HG03520 (cell line): ENCODE results near the gene CDC42BPG.
A peak's percentile ranks its signal among the peaks of the same experiment; 100 is the strongest.

ENCODE experiments used
- ATAC-seq: cut with Tn5 transposase; IDR thresholded peaks from one replicate; pipeline ENCODE4 v1.9.1; 2021; ENCODE audit warnings: mild to moderate bottlenecking, moderate library complexity; ENCODE audit not compliant: unreplicated experiment

The CDC42BPG gene

DNA sequence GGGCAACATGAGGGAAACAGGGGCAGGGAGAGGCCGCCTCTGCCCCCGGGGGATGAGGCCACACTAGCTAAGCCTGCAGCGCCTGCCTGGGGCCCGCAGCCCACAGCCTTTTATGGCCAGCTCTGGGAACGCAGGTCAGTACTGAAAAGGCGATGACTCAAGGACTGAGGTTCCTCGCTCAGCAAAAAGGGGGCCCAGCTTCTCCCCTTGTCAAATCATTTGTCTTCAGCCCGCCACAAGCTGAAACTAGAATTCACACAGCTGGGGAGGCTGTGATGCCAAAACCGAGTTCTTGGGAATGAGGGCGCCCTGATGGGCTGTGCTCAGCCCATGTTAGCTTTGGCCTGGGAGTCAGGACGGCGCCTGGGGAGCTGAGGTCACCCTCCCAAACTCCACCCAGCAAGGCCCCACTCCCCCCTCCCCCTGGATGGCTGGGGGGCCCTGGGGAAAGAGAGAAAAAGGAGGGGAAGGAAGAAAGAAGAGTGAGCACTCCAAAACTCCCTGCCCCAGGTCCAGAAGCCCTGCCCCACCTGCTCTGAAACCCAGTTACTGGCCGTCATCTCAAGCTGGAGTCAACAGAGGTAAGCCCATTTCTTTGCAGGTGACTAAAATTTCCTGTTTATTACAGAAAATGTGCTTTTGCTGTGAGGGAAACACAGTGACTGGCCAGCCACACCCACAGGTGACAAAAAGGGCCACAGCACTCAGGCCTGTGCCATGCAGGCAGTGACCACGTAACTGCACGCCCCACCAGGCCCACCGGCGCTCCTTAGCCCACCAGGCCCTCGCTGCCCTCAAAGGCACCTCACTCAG lies 20.2 kb upstream of the CDC42BPG start:
- ATAC-seq = no peak

DNA sequence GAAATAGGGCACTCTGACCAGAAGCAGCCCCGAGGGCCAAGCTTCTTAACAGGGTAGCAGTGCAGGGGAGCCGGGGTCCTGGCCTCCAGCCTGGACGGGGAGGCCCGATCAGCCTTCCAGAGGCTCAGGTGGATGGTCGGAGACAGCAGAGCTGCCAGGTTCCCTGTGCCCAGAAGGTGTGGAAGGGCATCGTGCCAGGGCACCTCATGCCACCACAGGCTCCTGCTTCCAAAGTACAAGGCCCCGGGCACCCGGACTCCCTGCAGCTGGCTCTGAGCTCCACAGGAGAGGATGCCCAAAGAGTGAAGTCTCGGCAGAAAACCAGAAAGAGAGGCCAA lies 19.7 kb upstream of the CDC42BPG start:
- ATAC-seq = no peak

DNA sequence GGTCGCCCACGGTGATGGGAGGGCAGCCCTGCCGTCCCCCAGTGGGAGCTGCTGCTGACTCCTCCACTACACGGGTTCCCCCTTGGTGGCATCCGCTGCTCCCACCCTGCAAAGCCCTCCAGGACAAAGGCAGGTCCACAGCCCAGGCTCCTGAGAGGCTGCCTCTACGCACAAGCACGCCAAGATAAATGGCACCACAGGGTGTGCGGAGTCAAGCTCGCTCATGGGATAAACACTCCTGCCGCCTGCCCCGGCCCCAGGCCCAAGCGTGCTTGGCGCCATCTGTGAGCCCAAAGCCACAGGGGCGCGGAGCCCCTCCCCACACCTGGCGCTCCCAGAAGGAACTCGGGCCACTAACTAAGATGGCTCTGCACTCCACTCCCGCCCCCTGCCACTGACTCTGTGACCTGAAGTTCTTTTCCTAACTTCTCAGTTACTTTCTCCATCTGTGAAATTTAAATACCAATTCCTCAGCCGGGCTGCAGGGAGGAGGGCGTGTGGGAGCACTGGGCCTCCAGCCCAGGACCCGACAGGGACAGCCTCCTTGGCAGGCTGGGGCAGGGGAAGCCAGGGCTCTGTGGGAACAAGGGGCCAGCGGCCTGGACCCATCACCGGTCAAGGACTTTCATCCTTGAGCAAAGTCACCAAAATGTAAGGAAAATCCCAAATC lies 19.1 kb upstream of the CDC42BPG start:
- ATAC-seq = no peak

DNA sequence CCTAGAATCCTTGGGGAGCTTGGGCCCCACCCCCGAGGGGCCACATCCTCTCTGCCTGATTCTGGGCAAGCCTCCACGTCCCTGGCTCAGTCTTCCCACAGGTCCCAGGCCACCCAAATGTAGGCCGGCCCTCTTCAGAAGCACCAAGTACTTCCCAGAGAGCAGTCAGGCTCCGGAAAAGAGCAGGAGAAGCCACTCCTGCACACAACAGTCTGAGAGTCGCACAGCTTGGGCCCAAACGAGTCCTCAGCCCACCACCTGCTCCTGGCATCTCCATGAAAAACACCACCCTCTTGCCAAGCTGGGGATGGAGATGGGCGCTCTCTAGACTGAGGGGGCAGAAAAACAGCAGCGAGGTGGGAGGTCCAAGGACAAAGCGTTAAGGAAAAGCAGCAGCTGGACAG lies 18.5 kb upstream of the CDC42BPG start:
- ATAC-seq = no peak

DNA sequence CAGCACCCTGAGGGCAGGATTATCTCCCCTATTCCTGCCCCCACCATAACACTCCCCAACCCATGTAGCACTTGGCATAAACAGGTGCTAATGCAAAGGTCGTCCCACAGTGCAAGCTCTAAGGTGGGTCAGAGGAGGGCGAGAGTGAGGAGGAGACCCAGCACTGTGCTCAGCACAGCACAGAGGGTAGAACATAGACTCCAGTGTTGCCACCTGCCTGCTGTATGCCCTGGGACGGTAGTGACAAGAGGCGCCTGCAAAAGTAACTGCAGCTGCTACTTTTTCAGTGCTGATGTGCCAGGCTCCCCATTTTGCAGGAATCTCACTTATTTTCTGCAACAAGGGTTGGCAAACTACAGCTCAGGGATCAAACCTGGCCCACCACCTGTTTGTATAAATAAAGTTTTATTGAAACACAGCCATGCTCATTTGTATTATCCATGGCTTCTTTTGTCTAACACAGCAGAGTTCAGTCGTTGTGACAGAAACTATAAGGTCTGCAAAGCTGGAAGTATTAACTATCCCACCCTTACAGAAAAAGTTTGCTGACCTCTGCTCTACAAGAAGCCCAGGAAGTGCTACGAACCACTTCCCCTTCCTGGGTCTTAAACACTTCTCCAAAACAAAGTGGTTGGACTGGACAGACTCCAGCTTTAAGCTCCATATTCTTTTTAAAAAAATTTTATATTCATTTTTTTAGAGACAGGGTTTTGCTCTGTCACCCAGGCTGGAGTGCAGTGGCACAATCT lies 16.9 kb upstream of the CDC42BPG start:
- ATAC-seq = no peak

DNA sequence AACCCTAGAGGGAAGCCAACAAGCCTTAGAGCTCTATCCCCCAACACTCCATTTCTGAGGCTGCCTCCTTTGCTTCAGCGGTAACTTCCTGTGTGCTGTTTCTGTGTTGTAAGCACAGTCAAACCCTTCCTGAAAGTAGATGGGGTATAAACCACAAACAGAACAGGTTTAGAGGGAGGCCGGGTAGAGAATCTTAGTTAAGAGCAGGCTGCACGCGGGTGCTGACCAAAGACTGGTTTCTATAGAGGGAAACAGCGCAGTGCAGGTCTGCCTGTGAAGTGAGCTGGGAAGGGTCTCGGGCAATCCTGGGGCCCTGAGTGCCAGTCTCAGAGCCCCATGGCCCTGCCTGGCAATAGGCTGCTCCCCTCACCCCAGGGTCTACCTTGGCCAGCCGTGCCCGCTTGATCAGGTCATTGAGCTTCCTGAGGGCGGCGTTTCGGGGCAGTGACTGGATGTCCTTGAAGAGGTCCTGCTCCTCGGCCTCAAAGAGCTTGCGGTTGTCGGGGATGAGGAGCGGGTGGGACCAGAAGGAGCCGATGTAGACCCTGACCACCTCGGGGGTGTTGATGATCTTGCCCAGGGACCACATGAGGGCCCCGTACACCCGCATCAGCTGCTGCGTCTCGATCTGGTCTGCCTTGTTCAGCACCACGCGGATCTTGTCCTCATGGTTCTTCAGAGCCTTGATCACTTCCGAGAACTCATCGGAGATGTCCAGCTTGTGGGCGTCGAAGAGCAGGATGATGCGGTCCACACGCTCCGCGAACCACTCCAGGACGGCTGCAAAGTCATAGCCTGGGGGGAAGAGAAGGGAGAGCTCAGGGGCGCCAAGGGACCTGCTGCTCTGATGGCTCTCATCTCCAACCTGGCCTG lies 15.3 kb upstream of the CDC42BPG start:
- peak; percentile 69 for ATAC-seq

DNA sequence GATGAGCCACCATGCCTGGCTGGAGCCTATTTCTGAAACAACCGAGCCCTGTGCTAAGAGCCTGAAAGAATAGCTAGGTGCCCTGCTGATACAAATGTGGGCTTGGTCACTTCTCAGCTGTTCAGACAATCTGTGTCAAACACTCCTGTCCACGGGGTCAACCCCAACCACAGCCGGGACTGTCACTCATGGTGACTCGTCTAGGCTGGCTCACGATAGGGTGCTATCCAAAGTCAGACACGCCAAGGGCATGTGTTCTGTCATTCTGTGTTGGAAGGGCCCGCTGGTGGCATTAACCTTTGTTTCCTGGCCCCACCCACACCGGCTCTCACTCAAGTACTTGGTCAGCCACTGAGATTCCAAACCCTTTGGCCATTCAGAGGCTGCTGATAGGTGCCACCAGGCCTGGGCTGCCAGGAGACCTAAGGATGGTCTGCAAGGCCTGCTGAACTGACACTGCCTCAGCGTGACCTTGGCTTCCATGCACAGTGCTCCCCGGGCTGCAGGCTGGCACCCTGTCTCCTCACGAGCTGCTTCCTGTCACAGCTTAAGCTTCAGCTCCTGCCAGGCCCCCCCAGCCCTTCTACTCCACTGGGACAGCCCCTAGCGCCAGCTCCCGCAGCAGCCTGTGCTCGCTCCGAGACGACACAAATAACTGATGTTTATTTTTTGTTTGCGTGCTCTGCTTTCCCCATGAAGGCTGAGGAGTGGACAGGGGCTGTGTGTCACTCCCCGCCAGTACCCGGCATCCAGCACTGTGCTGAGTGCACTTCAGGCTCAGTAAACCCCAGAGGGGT lies 14.2 kb upstream of the CDC42BPG start:
- no peak for ATAC-seq

DNA sequence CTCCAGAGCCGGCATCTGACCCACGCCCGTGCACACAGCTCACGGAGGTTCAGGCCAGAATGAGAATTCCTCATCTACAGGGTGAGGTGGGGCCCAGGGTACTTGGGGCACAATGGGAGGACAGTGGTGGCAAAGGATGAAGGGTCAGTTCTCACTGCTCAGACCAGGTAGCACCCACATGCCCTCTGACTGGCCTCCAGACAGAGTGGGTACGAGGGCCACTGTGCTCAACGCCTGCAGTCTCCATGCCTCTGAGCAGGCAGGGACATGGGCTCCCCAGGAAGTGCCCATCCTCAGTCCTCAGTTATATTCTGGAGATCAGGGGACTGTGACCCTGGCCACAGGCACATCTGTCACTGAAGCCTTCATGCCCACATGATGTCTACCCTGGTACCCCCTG lies 13.0 kb upstream of the CDC42BPG start:
- ATAC-seq = no peak

DNA sequence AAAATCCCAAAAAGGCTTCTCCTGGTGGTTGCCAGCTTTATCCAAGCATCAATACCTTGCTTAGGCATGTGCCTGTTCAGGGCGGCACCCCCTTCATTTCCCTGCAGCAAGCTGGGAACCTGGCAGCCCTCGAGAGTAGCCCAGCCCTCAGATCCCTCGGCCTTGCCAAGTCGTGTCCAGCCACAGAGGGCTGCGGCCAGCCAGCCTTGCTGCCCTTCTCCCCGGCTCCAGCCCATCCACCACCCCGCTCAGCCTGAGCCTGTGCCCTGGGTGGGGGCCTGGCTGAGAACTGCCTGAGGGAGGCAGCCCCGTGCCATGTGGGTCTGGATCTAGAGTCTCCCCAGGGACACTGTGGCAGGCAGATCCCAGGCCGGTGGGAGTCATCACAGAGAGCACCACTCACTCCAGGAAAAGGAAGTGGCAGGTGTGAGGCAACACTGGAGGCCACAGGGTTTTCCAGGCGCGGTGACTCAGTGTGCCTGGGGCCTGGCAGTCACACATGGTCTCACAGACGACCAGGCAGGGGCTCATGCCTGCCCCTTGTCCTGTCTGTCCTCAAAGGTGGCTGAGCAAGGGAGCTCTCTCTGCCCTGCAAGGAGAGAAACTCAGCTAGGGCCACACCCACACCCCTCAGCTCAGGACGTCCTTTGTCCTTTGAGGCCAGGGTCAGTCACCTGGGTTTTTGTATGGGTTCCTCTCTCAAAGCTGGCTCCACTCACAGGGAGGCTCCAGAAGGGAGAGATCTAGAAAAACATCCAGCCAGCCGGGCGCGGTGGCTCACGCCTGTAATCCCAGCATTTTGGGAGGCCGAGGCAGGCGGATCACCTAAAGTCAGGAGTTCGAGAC lies 12.2 kb upstream of the CDC42BPG start:
- ATAC-seq = no peak

DNA sequence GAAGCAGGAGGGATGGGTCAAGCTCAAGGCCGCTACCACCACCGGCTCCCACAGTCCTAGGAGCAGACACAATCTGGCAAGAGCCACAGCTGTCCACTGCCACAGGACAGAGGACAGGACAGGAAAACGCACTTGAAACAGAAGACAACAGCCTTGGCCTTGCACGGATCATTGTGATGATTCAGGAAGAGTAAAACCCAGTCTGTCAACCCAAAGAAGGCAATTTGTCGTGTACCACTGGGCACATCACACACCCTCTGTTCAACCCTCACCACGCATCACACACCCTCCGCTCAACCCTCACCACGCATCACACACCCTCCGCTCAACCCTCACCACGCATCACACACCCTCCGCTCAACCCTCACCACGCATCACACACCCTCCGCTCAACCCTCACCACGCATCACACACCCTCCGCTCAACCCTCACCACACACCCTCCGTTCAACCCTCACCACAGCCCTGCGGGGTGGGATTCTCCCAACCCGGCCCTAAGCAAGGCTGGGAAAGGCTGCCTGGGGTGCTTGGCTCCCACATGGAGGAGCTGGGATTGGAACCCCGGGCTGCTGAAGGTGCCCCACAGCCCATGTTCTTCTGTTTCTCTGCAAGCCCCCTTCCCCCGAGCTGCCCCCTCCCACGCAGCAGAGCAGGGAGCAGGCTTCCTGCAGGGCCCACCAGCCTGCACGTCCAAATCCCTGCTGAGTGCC lies 11.3 kb upstream of the CDC42BPG start:
- no peak for ATAC-seq

DNA sequence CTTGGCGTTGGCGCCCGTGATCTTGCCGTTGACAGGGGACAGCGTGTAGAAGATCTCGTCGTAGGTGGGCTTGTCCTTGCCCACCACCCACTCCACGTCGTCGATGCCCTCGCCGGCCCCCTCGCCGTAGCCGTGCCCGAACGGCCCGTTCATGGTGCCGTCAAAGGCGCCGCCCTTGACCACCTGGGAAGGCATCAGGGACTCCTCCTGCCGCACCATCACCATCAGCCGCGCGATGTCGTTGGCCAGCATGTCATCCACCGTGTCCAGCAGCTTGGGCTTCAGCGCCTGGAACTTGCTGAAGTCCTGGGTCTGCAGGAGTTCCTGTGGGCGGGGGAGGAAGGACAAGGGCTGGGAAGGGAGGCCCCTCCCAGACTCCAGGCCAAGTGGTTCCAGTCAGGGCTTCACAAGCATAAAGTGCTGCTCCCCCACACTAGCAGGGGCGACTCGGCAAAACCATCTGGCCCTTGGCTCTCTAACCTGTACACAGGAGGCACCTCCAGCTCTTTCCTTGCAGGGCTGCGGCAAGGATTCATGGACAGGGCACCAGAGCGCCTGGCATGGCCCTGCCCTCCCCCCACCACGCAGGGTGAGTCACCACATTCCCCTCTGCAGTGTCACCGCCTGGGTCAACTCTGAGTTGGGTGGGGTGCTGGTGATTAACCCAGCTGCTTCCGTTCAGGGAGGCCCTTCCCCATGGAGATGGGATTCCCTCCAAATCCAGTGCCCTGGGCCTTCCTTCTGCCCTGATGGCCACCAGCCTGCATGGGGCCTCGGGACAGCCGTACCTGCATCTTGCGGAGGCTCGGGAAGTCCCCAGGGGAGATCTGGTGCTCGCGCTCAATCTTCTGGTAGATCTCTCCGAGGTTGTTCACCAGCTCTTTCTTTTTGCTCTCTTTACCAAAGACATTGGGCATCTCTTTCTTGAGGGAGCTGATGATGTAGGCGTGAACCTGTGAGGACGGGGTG lies 10.4 kb upstream of the CDC42BPG start:
- ATAC-seq = no peak

DNA sequence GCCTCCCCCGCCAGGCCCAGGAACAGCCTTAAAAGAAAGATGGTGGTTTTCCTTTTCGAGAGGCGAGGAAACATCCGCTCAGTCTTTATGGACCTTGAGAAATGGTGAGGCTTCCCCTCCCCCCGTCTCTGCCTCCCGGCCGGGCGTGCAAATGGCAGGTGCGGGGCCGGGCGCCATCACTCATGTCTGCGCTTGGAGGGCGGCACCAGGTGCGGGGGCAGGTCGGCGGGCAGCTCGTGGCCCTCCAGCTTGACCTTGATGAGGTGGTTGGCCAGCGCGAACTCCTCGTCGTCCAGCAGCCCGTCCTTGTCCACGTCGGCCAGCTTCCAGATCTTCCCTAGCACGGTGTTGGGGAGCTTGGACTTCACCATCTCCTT lies 9.7 kb upstream of the CDC42BPG start:
- ATAC-seq = no peak

DNA sequence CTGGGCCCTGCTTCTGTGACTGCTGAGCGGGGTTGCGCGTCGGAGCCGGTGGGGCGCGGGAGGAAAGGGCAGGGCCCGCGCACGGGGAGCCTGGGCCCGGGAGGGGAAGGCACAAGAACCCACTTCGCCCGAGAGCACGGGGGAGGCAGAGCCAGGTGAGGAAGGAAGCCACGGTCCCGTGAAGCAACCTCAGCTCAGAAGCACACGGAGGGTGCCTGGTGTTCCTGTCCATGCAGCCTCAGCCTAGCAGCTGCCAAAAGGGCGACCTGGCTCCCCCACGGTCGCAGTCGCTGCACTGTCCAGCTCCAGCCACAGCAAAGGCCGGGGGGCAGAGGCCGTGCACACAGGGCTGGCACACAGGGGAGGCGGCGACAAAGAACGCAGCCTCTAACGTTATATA lies 9.3 kb upstream of the CDC42BPG start:
- ATAC-seq = no peak

DNA sequence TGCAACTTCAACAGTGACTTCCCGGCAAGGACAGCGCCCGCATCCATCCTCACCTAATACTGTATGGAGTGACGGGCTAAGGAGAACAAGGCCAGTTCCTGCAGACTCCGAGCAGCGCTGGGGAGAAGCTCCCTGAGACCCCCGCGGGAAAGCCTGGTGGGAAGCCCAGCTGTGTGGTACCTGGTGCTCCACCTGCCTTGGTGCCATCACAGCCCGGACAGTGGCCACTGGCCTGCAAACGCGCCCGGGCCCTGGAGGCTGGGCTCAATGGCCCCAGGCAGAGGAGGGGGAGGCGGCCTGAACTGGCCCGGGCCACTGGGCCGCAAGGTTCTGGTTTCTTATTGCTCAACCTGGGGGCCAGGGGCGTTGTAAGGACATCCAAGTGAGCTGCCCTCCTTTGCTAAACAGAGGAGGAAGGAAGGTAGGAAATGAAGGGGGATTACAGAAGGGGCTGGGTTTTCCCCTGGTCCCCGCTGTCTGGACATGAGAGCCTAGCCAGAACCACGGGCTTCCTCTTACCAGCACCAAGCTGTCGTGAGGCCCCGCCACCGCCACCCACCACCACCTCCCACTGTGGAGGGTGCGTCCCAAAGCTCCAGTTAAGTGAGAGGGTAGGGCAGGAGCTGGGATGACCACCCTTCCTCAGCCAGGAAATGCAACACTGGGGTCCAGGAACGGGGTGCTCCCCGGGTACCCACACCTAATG lies 8.5 kb upstream of the CDC42BPG start:
- no peak for ATAC-seq

DNA sequence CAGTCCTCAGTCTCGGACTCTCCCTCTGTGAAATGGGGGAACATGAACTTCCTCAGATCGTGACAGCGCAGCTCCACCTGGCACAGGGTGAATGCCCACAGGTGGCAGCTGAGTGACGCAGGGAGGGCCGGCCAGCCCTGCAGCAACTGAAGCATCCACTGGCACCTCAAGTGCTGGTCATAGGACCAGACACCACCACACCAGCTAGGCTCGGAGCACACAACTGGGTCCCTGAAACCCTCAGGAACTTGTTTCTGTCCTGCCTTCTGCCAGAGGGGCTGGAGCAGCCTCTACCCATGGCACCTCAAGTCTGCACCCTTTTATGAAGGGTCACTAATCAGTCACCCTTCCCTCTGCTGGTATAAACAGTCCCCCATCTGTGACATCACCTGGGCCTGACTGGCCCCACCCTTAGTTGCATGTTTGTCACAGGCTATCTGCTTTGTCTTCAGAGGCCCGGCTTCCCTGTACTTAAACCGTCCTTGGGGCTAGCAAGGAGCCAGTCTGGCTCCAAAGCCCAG lies 7.4 kb upstream of the CDC42BPG start:
- ATAC-seq = no peak

DNA sequence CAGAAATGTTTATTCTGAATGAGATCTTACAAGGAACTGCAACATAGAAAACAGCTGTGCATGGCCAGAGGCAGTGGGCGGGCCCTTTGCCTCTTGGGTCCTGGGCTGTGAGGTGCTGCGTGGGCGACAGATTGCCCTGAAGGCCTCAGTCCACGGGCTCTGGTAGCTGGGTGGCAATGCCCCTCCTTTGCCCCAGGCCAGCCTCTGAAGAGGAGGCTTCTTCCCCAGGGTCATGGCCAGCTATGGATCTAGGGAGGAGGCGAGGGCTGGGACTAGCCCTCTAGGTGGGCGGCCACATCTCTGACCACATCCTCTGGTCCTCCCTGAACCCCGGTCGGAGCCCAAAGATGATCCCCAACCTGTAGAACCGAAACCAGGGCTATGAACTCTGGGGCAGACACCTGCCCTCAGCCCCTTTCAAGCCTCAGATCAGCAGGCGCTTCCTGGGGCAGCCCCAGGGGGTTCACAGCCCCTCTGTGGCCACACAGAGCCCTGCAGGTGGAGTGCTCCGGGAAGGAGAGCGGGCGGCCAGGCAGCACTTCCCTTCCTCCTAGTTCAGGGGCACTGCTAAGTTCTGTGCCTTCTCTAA lies 6.6 kb upstream of the CDC42BPG start:
- ATAC-seq = peak; percentile 53
